Measurements from ENCODE around the gene CCDC122.

DNA sequence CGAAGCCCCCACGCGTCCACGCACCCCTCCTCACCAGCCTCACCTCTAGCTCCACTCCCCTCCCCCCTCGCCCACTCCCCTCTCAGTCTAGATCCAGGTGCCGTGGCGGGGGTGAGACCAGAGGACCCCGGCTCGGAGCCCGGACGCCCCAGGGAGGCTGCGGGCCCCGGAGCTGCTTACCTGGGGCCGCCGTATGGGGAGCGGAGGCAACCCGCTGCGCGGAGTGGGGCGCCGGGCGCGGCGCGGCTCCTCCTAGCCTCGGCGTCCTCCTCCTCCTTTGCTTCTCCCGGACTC is 93.1 kb downstream of the CCDC122 start:
- TF ChIP-seq, protein P1, sequence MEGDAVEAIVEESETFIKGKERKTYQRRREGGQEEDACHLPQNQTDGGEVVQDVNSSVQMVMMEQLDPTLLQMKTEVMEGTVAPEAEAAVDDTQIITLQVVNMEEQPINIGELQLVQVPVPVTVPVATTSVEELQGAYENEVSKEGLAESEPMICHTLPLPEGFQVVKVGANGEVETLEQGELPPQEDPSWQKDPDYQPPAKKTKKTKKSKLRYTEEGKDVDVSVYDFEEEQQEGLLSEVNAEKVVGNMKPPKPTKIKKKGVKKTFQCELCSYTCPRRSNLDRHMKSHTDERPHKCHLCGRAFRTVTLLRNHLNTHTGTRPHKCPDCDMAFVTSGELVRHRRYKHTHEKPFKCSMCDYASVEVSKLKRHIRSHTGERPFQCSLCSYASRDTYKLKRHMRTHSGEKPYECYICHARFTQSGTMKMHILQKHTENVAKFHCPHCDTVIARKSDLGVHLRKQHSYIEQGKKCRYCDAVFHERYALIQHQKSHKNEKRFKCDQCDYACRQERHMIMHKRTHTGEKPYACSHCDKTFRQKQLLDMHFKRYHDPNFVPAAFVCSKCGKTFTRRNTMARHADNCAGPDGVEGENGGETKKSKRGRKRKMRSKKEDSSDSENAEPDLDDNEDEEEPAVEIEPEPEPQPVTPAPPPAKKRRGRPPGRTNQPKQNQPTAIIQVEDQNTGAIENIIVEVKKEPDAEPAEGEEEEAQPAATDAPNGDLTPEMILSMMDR (IDR thresholded peaks at IDR 0.05): no peak
- TF ChIP-seq, protein P2, sequence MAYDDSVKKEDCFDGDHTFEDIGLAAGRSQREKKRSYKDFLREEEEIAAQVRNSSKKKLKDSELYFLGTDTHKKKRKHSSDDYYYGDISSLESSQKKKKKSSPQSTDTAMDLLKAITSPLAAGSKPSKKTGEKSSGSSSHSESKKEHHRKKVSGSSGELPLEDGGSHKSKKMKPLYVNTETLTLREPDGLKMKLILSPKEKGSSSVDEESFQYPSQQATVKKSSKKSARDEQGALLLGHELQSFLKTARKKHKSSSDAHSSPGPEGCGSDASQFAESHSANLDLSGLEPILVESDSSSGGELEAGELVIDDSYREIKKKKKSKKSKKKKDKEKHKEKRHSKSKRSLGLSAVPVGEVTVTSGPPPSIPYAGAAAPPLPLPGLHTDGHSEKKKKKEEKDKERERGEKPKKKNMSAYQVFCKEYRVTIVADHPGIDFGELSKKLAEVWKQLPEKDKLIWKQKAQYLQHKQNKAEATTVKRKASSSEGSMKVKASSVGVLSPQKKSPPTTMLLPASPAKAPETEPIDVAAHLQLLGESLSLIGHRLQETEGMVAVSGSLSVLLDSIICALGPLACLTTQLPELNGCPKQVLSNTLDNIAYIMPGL (CRISPR knock-in tag; IDR thresholded peaks at IDR 0.05; ENCODE audit: borderline replicate concordance): no peak
- TF ChIP-seq MAZ (IDR thresholded peaks at IDR 0.05; ENCODE audit: borderline replicate concordance, low read depth, low read length): no peak

Measured in A549 (cell line).